K562 (cell line): ENCODE measurements around the gene FITM1. TPM values are rescaled to one million over a fixed set of nuclear protein-coding genes. Genes with fewer than 3 reads are reported as not detected.
A peak's percentile ranks its signal among the peaks of the same experiment; 100 is the strongest.

Experiments used
- CCNT2 ChIP-seq: IDR thresholded peaks from 2 replicates; pipeline ENCODE4 v1.6.1; 2011; ENCODE audit warnings: borderline replicate concordance, low read depth, mild to moderate bottlenecking, moderate library complexity, mixed read lengths, low read length; ENCODE audit not compliant: insufficient read length; ENCODE audit errors: extremely low read depth
- FOXK1 ChIP-seq: sonication (generic); formaldehyde crosslinking; IDR thresholded peaks from 2 replicates; pipeline ENCODE4 v1.8.0; 2022; ENCODE audit warnings: missing genetic modification reagents, mild to moderate bottlenecking, borderline replicate concordance
- FOXK2 ChIP-seq, 2 experiments: fragments of 450-650 bp; IDR thresholded peaks in 1 of 2; conservative IDR thresholded peaks in 1 of 2; 2 replicates each; pipeline ENCODE4 v1.6.1; 2016; ENCODE audit warnings: low read depth in 2 of 2, mild to moderate bottlenecking in 1 of 2
- JUN ChIP-seq, 2 experiments: sonication (generic) in 1 of 2; formaldehyde crosslinking in 1 of 2; IDR thresholded peaks; 2 replicates each; pipeline versions ENCODE4 v1.6.1 to v1.8.0; 2012 to 2022; ENCODE audit warnings: borderline replicate concordance in 2 of 2, mild to moderate bottlenecking in 2 of 2, improper control_type of control experiment in 1 of 2, low read depth in 1 of 2, low read length in 1 of 2, missing genetic modification reagents in 1 of 2
- KLF13 ChIP-seq: fragments of 450-650 bp; IDR thresholded peaks from 2 replicates; pipeline ENCODE4 v1.6.1; 2016; ENCODE audit warnings: missing genetic modification characterization, low read depth, mild to moderate bottlenecking, missing compliant biosample characterization, moderate library complexity, borderline replicate concordance
- SP2 ChIP-seq: IDR thresholded peaks from 2 replicates; pipeline ENCODE4 v1.6.1; 2011; ENCODE audit warnings: mild to moderate bottlenecking, low read depth, low read length, moderate library complexity; ENCODE audit not compliant: poor library complexity, severe bottlenecking; ENCODE audit errors: extremely low read depth
- SRSF7 ChIP-seq: fragments of 200-400 bp; formaldehyde crosslinking; optimal IDR thresholded peaks from 2 replicates; pipeline ENCODE3; 2017; ENCODE audit warnings: mild to moderate bottlenecking, low read depth, low read length
- ZNF41 ChIP-seq: fragments of 250-450 bp; sonication (Bioruptor Pico); conservative IDR thresholded peaks from 2 replicates; pipeline ENCODE4 v1.4.0; 2020; ENCODE audit warnings: mild to moderate bottlenecking
- ZNF589 ChIP-seq: fragments of 200-800 bp; sonication (Bioruptor generic); IDR thresholded peaks from 2 replicates; pipeline ENCODE4 v1.6.1; 2016; ENCODE audit warnings: low read depth, missing genetic modification characterization, missing compliant biosample characterization
- ZNF79 ChIP-seq: fragments of 250-450 bp; sonication (Bioruptor Pico); IDR thresholded peaks from 2 replicates; pipeline ENCODE4 v1.4.0; 2020; ENCODE audit warnings: low read depth, mild to moderate bottlenecking, moderate library complexity
- polyA plus RNA-seq, 8 experiments: library from polyadenylated mRNA; depleted of rRNA in 4 of 8; stranded (reverse) in 5 of 8; unstranded in 3 of 8; fragments of >200 nt; fragmentation: Nextera tagmentation in 2 of 8; fragmentation: Illumina TruSeq in 1 of 8; extraction: Ambion mirVana in 2 of 8; extraction: Trizol in 1 of 8; gene quantifications; 2 replicates each; pipeline versions ENCODE4 v1.2.1 to v1.2.3, GENCODE V29; 2011 to 2014; ENCODE audit warnings: inconsistent platforms in 1 of 8, missing spikeins in 1 of 8
- total RNA-seq, 7 experiments: library from RNA; depleted of rRNA in 6 of 7; stranded (reverse); fragments of >200 nt in 6 of 7; fragmentation: Illumina TruSeq in 2 of 7; extraction: Trizol in 2 of 7; gene quantifications; 2 replicates each; pipeline versions ENCODE4 v1.2.1 to v1.2.3, GENCODE V29; 2011 to 2021; ENCODE audit warnings: low replicate concordance in 1 of 7
- TF ChIP-seq, protein P1 (sequence below): fragments of 250-450 bp; sonication (Bioruptor Pico); IDR thresholded peaks from 2 replicates; pipeline ENCODE4 v1.4.0; 2020
- TF ChIP-seq, protein P2 (sequence below): fragments of 450-650 bp; IDR thresholded peaks from 2 replicates; pipeline ENCODE4 v1.6.1; 2018; ENCODE audit not compliant: partially characterized antibody
- TF ChIP-seq, protein P3 (sequence below): fragments of 200-800 bp; sonication (Bioruptor generic); IDR thresholded peaks from 2 replicates; pipeline ENCODE4 v1.6.1; 2017; ENCODE audit warnings: missing genetic modification characterization, missing compliant biosample characterization
- TF ChIP-seq, protein P4 (sequence below), 3 experiments: IDR thresholded peaks in 2 of 3; conservative IDR thresholded peaks in 1 of 3; 2 replicates each; pipeline ENCODE4 v1.5.1; 2011 to 2012; ENCODE audit warnings: low read length in 3 of 3, mild to moderate bottlenecking in 3 of 3, control low read depth in 2 of 3, improper control_type of control experiment in 1 of 3, inconsistent platforms in 1 of 3, low read depth in 1 of 3, mixed read lengths in 1 of 3, moderate library complexity in 1 of 3; ENCODE audit not compliant: insufficient read depth in 2 of 3

The FITM1 gene
- total and polyA plus RNA-seq, 9 of the 15 experiments (the other 6 are each of a cell fraction or from before 2014, with no cell fraction given), result 0.09 to 0.20 TPM; not detected in 7

DNA sequence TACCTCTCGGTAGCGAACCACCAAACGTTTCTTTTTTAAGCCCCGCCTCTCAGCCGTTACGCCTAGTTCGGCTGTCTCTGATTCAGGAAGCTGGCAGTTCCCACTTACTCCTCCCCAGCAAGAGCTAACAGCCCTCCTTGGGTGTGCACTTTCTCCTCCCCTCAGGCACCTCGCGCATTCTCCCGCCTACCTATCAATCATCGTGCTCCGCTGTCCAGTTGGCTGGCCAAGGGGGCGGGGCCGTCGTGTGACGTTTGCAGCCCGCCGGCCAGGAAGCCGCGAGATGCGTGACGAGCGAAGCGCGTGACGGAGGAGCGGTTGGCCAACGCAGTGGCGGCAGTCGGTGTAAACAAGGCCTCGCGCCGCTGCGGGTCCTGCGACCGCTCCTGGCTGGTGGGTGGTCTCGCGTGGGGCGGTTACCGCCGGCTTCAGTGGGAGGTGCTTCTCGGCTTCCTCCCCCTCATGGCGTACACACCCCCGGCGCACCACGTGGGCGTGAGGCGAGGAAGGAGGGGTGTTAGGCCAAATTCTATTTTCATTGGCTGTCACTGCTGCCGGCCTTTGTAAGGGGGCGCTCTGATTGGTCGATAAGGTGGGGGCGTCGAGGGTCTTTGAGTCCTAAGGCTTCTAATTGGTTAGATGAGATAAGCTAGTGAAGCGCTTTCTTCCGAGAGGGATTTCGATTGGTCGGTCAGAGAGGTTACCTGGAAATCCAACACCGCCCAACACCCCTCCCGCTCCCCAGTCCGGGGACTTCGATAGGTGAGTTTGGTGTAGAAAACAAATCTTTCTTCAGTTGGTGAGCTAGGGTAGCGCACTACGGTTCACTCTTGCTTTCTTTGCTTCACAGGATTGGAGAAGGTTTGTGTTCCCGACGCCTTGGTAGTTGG, 15.7 kb upstream of the FITM1 start, which contains the start of the genes DCAF11 and NRL (continued):
- TF ChIP-seq, protein P1, sequence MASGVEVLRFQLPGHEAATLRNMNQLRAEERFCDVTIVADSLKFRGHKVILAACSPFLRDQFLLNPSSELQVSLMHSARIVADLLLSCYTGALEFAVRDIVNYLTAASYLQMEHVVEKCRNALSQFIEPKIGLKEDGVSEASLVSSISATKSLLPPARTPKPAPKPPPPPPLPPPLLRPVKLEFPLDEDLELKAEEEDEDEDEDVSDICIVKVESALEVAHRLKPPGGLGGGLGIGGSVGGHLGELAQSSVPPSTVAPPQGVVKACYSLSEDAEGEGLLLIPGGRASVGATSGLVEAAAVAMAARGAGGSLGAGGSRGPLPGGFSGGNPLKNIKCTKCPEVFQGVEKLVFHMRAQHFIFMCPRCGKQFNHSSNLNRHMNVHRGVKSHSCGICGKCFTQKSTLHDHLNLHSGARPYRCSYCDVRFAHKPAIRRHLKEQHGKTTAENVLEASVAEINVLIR (CRISPR knock-in tag), result peak; percentile 83
- peak; percentile 97 to 98 for TF ChIP-seq FOXK2 (conservative IDR thresholded peaks at IDR 0.05 in 1 of 2, IDR thresholded peaks at IDR 0.05 in 1 of 2; ENCODE audit: low read depth in 2 of 2)
- TF ChIP-seq, protein P2, sequence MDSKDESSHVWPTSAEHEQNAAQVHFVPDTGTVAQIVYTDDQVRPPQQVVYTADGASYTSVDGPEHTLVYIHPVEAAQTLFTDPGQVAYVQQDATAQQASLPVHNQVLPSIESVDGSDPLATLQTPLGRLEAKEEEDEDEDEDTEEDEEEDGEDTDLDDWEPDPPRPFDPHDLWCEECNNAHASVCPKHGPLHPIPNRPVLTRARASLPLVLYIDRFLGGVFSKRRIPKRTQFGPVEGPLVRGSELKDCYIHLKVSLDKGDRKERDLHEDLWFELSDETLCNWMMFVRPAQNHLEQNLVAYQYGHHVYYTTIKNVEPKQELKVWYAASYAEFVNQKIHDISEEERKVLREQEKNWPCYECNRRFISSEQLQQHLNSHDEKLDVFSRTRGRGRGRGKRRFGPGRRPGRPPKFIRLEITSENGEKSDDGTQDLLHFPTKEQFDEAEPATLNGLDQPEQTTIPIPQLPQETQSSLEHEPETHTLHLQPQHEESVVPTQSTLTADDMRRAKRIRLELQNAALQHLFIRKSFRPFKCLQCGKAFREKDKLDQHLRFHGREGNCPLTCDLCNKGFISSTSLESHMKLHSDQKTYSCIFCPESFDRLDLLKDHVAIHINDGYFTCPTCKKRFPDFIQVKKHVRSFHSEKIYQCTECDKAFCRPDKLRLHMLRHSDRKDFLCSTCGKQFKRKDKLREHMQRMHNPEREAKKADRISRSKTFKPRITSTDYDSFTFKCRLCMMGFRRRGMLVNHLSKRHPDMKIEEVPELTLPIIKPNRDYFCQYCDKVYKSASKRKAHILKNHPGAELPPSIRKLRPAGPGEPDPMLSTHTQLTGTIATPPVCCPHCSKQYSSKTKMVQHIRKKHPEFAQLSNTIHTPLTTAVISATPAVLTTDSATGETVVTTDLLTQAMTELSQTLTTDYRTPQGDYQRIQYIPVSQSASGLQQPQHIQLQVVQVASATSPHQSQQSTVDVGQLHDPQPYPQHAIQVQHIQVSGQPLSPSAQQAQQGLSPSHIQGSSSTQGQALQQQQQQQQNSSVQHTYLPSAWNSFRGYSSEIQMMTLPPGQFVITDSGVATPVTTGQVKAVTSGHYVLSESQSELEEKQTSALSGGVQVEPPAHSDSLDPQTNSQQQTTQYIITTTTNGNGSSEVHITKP, result peak; percentile 67
- peak; percentile 96 for TF ChIP-seq FOXK1 (CRISPR knock-in tag)
- TF ChIP-seq, protein P3, sequence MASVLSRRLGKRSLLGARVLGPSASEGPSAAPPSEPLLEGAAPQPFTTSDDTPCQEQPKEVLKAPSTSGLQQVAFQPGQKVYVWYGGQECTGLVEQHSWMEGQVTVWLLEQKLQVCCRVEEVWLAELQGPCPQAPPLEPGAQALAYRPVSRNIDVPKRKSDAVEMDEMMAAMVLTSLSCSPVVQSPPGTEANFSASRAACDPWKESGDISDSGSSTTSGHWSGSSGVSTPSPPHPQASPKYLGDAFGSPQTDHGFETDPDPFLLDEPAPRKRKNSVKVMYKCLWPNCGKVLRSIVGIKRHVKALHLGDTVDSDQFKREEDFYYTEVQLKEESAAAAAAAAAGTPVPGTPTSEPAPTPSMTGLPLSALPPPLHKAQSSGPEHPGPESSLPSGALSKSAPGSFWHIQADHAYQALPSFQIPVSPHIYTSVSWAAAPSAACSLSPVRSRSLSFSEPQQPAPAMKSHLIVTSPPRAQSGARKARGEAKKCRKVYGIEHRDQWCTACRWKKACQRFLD, result peak; percentile 62; the same call in 1 of the 2 replicates
- TF ChIP-seq SP2, result peak; percentile 70
- TF ChIP-seq ZNF41 (CRISPR knock-in tag), result no peak
- TF ChIP-seq KLF13 (tag), result peak; percentile 91
- TF ChIP-seq ZNF79 (CRISPR knock-in tag), result no peak
- TF ChIP-seq CCNT2, result peak; percentile 52
- TF ChIP-seq JUN (IDR thresholded peaks at IDR 0.05; ENCODE audit: borderline replicate concordance, low read depth, low read length), result 0 out of 2 replicates have a peak, but pooled peaks have one; percentile 28
- TF ChIP-seq JUN (CRISPR knock-in tag; IDR thresholded peaks at IDR 0.05; ENCODE audit: borderline replicate concordance), result no peak
- TF ChIP-seq, protein P4, sequence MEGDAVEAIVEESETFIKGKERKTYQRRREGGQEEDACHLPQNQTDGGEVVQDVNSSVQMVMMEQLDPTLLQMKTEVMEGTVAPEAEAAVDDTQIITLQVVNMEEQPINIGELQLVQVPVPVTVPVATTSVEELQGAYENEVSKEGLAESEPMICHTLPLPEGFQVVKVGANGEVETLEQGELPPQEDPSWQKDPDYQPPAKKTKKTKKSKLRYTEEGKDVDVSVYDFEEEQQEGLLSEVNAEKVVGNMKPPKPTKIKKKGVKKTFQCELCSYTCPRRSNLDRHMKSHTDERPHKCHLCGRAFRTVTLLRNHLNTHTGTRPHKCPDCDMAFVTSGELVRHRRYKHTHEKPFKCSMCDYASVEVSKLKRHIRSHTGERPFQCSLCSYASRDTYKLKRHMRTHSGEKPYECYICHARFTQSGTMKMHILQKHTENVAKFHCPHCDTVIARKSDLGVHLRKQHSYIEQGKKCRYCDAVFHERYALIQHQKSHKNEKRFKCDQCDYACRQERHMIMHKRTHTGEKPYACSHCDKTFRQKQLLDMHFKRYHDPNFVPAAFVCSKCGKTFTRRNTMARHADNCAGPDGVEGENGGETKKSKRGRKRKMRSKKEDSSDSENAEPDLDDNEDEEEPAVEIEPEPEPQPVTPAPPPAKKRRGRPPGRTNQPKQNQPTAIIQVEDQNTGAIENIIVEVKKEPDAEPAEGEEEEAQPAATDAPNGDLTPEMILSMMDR (IDR thresholded peaks at IDR 0.05 in 2 of 3, conservative IDR thresholded peaks at IDR 0.05 in 1 of 3; ENCODE audit: insufficient read depth in 2 of 3, low read depth in 1 of 3, low read length in 3 of 3), result no peak
- TF ChIP-seq ZNF589, result no peak
- TF ChIP-seq SRSF7, result no peak
